Fibroblast of skin of scalp (primary cell): ENCODE results near the gene ADPRS.

ENCODE experiments used
- DNase-seq: peaks from one replicate; pipeline ENCODE4 v3.0.0-alpha.2; 2013

ADPRS gene

DNA sequence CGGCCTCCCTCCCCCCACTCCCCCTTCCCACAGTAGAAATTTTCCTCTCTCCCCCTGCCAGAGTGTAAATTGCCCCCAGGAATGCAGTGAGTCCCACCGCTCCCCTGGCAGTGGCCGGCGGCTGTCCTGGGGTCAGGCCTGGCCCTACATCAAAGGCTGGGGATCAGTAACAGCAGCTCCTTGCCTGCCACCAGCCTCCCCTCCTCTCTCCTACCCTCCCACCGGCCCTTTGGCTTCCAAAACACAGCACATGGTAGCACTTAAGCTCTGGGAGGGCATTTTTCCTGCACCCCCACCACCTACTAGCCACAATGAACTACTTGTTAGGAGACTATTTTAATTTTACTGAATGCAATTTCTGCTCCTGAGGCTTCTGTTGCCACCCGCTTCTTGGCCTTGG, 45.3 kb downstream of the ADPRS start:
- DNase-seq, result no peak

DNA sequence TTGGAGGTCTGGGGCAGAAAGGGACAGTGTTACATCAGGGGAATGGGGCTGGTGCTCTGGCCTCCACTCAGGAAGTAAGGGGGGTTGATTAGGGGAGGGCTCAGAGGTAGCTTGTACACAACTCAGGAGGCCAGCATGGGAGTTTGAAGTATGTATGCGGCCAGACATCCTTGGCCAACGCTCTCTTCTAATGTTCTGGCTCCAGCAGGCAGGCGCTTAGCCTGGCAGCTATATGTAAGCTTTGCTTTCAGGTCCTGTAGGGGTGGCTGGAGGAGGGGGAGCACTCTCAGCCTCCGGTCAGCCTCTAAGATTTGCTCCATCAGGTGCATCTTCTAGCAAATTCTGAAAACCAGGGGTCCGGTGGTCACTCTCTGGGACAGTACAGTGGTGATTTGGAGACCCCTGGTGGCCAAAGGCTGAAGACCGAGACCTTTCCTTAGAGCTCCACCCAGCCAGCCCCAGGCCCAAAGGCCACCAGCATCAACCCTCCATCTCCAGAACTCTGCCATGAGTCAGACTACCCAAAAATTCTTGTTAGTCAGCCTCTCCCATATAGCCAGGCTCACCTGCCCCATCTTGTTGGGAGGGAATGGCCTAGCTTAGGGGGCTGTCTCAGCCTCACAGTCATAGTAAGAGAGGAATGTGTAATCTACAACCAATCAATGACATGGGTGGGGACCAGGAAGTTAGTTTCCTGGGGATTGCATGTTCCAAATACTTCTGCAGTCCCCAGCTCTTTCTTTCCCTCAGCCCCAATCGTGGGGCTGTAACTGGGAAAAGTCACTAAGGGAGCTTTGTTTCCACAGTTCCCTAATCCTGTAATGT, 46.0 kb downstream of the ADPRS start:
- DNase-seq, result peak; percentile 85

DNA sequence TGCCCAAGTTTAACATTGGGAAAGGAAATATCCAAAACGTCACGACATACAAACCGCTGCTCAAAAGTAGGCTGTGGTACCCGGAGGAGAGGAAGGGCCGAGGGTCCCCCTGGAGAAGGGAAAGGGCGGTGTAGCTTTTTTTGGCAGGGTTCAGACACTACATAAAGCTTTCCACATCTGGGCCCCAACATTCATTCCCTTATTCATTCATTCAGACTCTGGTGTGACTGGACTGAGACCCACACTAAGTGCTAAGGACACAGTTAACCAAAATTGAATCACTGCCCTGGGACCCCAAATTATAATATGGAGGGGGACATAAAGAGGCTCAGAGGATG, 46.6 kb downstream of the ADPRS start:
- no peak for DNase-seq

DNA sequence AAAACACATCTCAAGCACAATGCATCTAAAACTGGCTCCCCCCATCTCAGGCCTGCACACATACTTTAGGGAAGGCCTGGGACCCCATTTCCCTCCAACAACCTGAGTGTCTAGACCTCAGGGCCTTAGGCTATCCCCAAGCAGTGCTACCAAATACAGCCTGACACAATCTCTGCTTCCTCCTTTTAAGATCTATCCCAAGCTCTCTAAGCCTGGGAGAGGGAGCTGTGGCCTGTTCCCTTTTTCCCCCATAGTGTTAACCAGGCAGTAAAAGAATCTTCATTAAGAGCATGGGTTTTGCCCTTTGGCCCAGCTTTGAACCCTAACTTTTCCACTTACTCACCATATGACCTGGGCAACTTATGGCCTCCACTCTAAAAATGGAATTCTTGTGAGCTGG, 47.1 kb downstream of the ADPRS start:
- DNase-seq, result no peak

DNA sequence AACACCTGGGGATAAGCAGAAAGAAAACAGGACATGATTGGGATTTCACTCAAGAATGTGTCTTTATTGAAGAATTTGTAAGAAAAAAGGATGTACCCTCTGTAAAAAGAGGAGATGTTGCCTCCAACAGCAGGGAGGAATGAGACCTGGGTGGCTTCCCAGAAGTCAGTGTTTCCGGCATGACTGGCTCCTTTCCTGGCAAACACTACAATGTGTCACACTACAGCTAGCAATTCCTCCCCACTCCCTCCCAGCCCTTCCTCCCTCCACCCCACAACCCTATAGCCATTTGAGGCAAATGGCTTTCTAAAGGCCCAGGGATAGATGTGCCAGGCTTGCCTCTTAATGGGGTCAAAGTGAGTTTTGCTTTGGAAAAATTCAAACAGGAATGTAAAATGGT, 47.8 kb downstream of the ADPRS start:
- peak; percentile 91 for DNase-seq

DNA sequence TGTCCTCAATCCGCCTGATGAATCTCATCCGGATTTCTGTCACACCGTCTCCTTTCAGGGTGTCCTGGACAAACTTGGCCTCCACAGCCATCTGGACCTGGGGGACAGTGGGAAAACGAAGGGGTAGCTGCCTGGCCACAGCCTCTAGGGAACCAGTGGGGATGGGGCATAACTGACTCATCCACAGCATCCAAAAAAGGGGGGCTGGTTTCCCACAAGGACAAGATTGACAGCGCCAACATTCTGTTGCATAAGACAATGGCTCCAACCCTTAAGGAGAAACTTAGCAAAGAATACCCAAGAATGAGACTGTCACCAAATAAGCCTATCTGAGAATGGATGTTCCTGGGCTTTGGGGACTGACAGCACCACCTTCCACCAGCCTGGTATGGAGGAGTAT, 48.5 kb downstream of the ADPRS start:
- peak; percentile 36 for DNase-seq

DNA sequence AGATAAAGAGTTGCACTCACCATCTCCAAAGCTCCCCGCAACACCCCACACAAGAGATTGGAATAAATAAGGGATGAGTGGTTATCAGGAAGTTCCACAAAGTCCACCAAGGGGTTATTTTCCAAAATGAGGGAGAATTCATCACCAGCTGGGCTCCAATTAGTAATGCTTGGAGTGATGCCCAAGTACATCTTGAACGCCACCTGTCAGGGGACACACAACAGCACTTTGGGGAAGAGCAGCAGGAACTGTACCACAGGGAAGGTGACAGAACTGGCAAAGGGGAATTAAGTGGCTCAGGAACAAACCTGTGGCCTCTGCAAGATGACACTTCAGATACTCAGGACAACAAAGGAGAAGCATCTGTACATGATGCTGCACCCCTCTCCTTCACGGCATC, 49.1 kb downstream of the ADPRS start:
- no peak for DNase-seq

DNA sequence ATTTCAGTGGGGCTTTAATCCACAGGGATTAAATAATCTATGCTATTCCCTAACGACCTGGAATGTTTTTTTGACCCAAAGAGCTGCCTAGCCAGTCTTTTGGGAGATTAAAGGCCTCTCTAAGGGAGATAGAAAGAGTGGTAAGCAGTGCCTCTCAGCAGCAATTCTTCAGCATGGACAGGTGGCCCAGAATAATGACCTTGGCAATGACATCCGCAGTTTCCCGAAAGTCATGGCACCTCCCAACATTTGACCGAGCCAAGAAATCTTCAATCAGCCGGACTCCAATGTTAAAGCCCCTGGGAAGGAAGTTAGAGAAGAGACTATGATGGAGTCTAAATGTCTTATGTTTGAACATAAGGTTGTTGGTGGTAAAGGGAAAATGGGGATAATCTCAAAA, 50.8 kb downstream of the ADPRS start:
- no peak for DNase-seq

DNA sequence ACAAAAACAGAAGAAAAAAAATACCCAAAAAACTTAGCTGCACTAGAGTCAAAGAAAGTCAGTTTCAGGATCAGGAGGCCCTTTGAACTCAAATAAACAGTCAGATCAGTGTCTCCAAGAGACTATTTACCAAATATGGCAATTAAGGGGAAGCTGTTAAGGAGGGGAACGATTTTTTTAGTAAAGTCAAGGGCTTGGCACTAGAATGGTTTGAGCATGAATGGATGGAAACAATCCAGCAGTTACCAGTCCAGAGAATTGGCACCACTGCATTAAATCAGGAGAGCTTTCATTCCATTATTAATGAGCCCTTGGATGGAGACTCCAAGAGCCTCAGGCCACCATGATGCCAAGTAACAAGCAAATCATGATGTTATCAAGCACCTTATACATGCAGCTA, 53.4 kb downstream of the ADPRS start:
- DNase-seq, result no peak

DNA sequence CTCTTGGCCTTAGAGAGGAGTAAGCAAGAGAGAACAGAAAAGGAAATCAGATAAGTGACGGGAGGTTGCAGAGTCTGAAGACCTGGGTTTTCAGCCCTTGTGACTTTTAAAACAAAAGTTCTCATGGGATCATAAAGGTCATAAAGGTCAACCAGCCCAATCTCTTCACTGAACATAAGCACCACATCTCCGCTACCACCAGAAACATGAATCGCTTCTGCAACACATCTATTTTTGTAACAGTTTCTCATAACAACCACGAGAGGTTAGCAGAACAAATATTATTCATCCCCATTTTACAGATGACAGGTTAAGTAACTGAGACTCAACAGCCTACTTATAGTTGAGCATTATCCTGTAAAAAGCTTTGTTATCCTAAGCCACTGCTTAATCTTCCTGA, 54.7 kb downstream of the ADPRS start:
- no peak for DNase-seq
